NCI-H1048 (cell line): Measurements from ENCODE around the gene SCRT2.

Source experiments
- DNase-seq: peaks from one replicate; lab custom pipeline; 2025; lab: John Stamatoyannopoulos, UW

The SCRT2 gene

GRCh38 chr20:634148-634925 lies 41.3 kb downstream of the SCRT2 start:
- DNase-seq: no peak

- no peak for DNase-seq
Measured at GRCh38 chr20:631101-631500, 44.5 kb downstream of the SCRT2 start.

- no peak for DNase-seq
Measured at GRCh38 chr20:626579-626978, 49.0 kb downstream of the SCRT2 start.

GRCh38 chr20:625360-625932 lies 50.2 kb downstream of the SCRT2 start:
- DNase-seq: no peak

- no peak for DNase-seq
Measured at GRCh38 chr20:623704-624103, 51.9 kb downstream of the SCRT2 start.

GRCh38 chr20:623021-623420 lies 52.6 kb downstream of the SCRT2 start:
- DNase-seq: no peak

GRCh38 chr20:622161-622560 lies 53.4 kb downstream of the SCRT2 start:
- DNase-seq: no peak

- DNase-seq: no peak
Measured at GRCh38 chr20:621125-621756, 54.4 kb downstream of the SCRT2 start.

- DNase-seq: no peak
Measured at GRCh38 chr20:620246-620645, 55.4 kb downstream of the SCRT2 start.

GRCh38 chr20:618980-619379 lies 56.6 kb downstream of the SCRT2 start:
- DNase-seq: no peak

GRCh38 chr20:617934-618690 lies 57.5 kb downstream of the SCRT2 start:
- no peak for DNase-seq

- DNase-seq: no peak
Measured at GRCh38 chr20:615514-615913, 60.1 kb downstream of the SCRT2 start.

- DNase-seq: no peak
Measured at GRCh38 chr20:611843-612185, 63.8 kb downstream of the SCRT2 start.
